ENCODE measurements around the gene BANF2.
"Not testable (repeated sequence)": the region's sequence is repeated elsewhere in the genome, so short reads cannot be mapped to it uniquely, and the experiment has no call there.

Gene BANF2

GRCh38 chr20:17767624-17768023, 67.9 kb downstream of the BANF2 start:
- no peak for DNase-seq

- no peak for DNase-seq
These were observed 68.5 kb downstream of the BANF2 start for GRCh38 chr20:17768271-17768670.

GRCh38 chr20:17769716-17770115, 70.0 kb downstream of the BANF2 start:
- DNase-seq = not testable (repeated sequence)

GRCh38 chr20:17771206-17772004, 71.6 kb downstream of the BANF2 start:
- DNase-seq = no peak

GRCh38 chr20:17772005-17772343, 72.2 kb downstream of the BANF2 start:
- no peak for DNase-seq

GRCh38 chr20:17773619-17774018, 73.9 kb downstream of the BANF2 start:
- DNase-seq = no peak

GRCh38 chr20:17775600-17775999, 75.8 kb downstream of the BANF2 start:
- DNase-seq = no peak

GRCh38 chr20:17776551-17776950, 76.8 kb downstream of the BANF2 start:
- no peak for DNase-seq

- not testable (repeated sequence) for DNase-seq
These were observed 79.2 kb downstream of the BANF2 start for GRCh38 chr20:17779011-17779410.

GRCh38 chr20:17782768-17783167, 83.0 kb downstream of the BANF2 start:
- DNase-seq = no peak

GRCh38 chr20:17783671-17784070, 83.9 kb downstream of the BANF2 start:
- no peak for DNase-seq

- no peak for DNase-seq
These were observed 85.2 kb downstream of the BANF2 start for GRCh38 chr20:17785007-17785406.

All from SHP77 treated with DMSO at 0.1 percent for 48 hours (cell line).